Retina (tissue), 1 donor: ENCODE results near the gene HOTAIR.

Experiments
- DNase-seq: peaks from one replicate; pipeline ENCODE4 v3.0.0-alpha.2; 2016

Gene HOTAIR

GRCh38 chr12:53984901-53985691 is 10.3 kb upstream of the HOTAIR start, which contains the start of gene HOXC10:
HOXC10 (plus strand) TSS chr12:53985146; CDS start chr12:53985260, 114 bp downstream.
- peak; percentile 85 for DNase-seq

GRCh38 chr12:53983950-53984572 is 9.3 kb upstream of the HOTAIR start:
- no peak for DNase-seq

- DNase-seq: no peak
Measured at GRCh38 chr12:53983568-53983949, 8.8 kb upstream of the HOTAIR start.

- DNase-seq: no peak
Measured at GRCh38 chr12:53982648-53983567, 8.2 kb upstream of the HOTAIR start.

- DNase-seq: no peak
Measured at GRCh38 chr12:53981634-53982565, 7.1 kb upstream of the HOTAIR start.

- no peak for DNase-seq
Measured at GRCh38 chr12:53980802-53981496, 6.2 kb upstream of the HOTAIR start.

GRCh38 chr12:53980104-53980801 is 5.5 kb upstream of the HOTAIR start:
- no peak for DNase-seq

GRCh38 chr12:53978477-53979356 is 4.0 kb upstream of the HOTAIR start:
- no peak for DNase-seq

GRCh38 chr12:53977596-53978445 is 3.1 kb upstream of the HOTAIR start:
- DNase-seq: no peak

GRCh38 chr12:53976823-53977595 is 2.3 kb upstream of the HOTAIR start:
- no peak for DNase-seq

- no peak for DNase-seq
Measured at GRCh38 chr12:53976172-53976822, 1.5 kb upstream of the HOTAIR start.

- DNase-seq: no peak
Measured at GRCh38 chr12:53975479-53976152, 862 bp upstream of the HOTAIR start.

- DNase-seq: no peak
Measured at GRCh38 chr12:53975064-53975471, 314 bp upstream of the HOTAIR start.

- no peak for DNase-seq
Measured at GRCh38 chr12:53973236-53974042, 1.3 kb downstream of the HOTAIR start.

- DNase-seq: no peak
Measured at GRCh38 chr12:53972722-53973235, 2.0 kb downstream of the HOTAIR start, which contains the start of gene HOXC11. HOXC11 (plus strand) TSS chr12:53973126; CDS start chr12:53973242, 116 bp downstream.
